A549 (cell line): ENCODE data around the gene REEP6.

Experiments
- CTCF ChIP-seq: fragments of >200 bp; sonication (Bioruptor Twin); formaldehyde crosslinking; IDR thresholded peaks from 3 replicates; pipeline ENCODE4 v1.5.1; 2016
- EP300 ChIP-seq, 2 experiments: fragments of >200 bp; sonication (Bioruptor Twin); formaldehyde crosslinking; IDR thresholded peaks; 2 replicates in 1 of 2; 3 replicates in 1 of 2; pipeline ENCODE4 v1.6.1; 2016 to 2017
- HDAC2 ChIP-seq: fragments of 200-600 bp; sonication (generic); IDR thresholded peaks from 2 replicates; pipeline ENCODE4 v1.6.1; 2016
- MAX ChIP-seq: IDR thresholded peaks from 2 replicates; pipeline ENCODE4 v1.6.1; 2012
- PBX3 ChIP-seq: IDR thresholded peaks from 2 replicates; pipeline ENCODE4 v1.6.1; 2012
- POLR2A ChIP-seq: IDR thresholded peaks from 2 replicates; pipeline ENCODE4 v1.6.1; 2012; ENCODE audit warnings: mild to moderate bottlenecking, low read length
- RAD21 ChIP-seq, 2 experiments: fragments of >200 bp in 1 of 2; sonication (Bioruptor Twin) in 1 of 2; formaldehyde crosslinking in 1 of 2; IDR thresholded peaks in 1 of 2; conservative IDR thresholded peaks in 1 of 2; 2 replicates in 1 of 2; 3 replicates in 1 of 2; pipeline ENCODE4 v1.6.1; 2012 to 2018; ENCODE audit warnings: inconsistent platforms in 1 of 2
- TP53 ChIP-seq: fragments of 250-450 bp; sonication (Bioruptor Pico); IDR thresholded peaks from 2 replicates; pipeline ENCODE4 v1.5.0; 2021; ENCODE audit warnings: mild to moderate bottlenecking, moderate library complexity

- TF ChIP-seq RAD21 (conservative IDR thresholded peaks at IDR 0.05 in 1 of 2, IDR thresholded peaks at IDR 0.05 in 1 of 2) (no peak), POLR2A (no peak), EP300 (IDR thresholded peaks at IDR 0.05) (no peak), HDAC2 (no peak), CTCF (no peak), TP53 (CRISPR knock-in tag) (no peak), PBX3 (no peak), MAX (no peak)
Measured at GRCh38 chr19:1446713-1447481, 44.1 kb upstream of the REEP6 start.
